ENCODE results near the gene NOTCH1.

DNA sequence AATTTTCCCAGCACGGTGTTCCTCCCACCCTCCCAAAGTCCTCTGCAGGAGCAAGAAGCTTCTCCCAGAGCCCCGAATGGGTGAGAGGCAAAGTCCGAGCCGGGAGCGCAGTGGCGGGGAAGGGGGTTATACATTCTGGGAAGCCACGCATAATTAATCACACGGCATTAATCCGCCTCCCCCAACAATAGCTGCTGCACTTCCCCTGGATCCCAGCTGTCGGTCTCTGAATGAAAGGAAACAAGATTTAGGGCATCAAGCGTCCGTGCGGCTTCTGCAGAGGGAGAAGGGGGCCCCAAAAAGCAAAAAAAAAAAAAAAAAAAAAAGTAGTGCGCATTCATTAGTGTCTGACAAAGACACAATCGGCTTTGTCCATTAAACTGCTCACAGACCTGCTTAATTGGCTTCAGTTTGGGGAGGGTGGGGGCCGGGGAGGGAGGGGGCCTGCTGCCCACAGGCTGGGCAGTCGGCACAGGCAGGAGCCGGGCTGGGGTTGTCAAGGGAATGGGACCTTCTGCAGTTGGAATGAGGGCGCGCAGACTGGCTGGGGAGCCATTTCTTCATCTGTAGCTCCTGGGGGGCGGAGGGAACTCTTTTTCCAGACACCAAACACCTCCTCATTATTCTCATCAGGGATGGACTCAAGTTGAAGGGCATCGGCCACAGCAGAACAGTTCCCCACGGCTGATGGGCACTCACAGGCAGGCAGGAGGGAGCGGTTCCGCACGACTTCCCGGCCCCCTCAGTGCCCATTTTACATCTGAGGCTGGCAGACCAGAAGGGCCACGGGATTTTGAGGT is 3.4 kb downstream of the NOTCH1 start:
- TF ChIP-seq POLR2AphosphoS5 (IDR thresholded peaks at IDR 0.05; ENCODE audit: low read depth) (no peak), SPI1 (IDR thresholded peaks at IDR 0.05; ENCODE audit: borderline replicate concordance, low read depth) (no peak)
- TF ChIP-seq, protein P1, sequence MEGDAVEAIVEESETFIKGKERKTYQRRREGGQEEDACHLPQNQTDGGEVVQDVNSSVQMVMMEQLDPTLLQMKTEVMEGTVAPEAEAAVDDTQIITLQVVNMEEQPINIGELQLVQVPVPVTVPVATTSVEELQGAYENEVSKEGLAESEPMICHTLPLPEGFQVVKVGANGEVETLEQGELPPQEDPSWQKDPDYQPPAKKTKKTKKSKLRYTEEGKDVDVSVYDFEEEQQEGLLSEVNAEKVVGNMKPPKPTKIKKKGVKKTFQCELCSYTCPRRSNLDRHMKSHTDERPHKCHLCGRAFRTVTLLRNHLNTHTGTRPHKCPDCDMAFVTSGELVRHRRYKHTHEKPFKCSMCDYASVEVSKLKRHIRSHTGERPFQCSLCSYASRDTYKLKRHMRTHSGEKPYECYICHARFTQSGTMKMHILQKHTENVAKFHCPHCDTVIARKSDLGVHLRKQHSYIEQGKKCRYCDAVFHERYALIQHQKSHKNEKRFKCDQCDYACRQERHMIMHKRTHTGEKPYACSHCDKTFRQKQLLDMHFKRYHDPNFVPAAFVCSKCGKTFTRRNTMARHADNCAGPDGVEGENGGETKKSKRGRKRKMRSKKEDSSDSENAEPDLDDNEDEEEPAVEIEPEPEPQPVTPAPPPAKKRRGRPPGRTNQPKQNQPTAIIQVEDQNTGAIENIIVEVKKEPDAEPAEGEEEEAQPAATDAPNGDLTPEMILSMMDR (IDR thresholded peaks at IDR 0.05; ENCODE audit: insufficient read depth, low read length): no peak

All from HL-60 (cell line).